ENCODE data around the gene NAAA. TPM values are rescaled to one million over a fixed set of nuclear protein-coding genes. Genes with fewer than 3 reads are reported as not detected.
"Not testable (repeated sequence)": the region's sequence is repeated elsewhere in the genome, so short reads cannot be mapped to it uniquely, and the experiment has no call there.

NAAA gene
- total RNA-seq, 1 experiment from 2014 or later = 2.7 TPM

DNA sequence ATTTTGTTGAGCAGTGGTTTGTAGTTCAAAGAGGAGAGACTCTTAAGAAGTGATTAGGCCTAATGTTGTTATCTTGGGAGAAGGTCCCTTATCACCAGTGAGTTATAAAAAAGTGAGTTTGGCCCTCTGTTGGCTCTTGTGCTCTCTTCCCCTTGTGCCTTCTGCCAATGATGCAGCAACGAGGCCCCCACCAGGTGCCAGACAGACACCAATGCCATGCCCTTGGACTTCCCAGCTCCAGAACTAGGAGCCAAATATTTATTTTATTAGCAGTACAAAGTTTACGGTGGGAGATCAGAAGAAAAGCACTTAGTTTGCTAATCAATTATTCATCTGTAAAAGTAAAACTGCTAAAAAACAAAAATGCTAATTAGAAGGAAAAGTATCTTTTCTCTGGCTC lies 22.7 kb upstream of the NAAA start:
- Histone ChIP-seq H2AK5ac (ENCODE audit: insufficient read length, low read length) (no peak overlapping the region), H4K8ac (replicated peaks; ENCODE audit: insufficient read length, low read depth, low read length) (no peak overlapping the region), H3K4me2 (ENCODE audit: insufficient read depth, insufficient read length, low read length) (no peak overlapping the region), H2BK20ac (ENCODE audit: low read depth, low read length, poor library complexity, severe bottlenecking) (no peak overlapping the region), H3K18ac (ENCODE audit: insufficient read length, low read depth, low read length) (no peak overlapping the region), H2BK12ac (ENCODE audit: insufficient read length, low read depth, low read length) (no peak overlapping the region), H3K4me1 (ENCODE audit: insufficient read depth, low read length) (no peaks in the 10 kb centered on the region), H3K23me2 (ENCODE audit: insufficient read length, low read depth, low read length, poor library complexity, severe bottlenecking) (no peaks in the 10 kb centered on the region), H2BK15ac (ENCODE audit: low read depth, low read length) (no peak overlapping the region), H3T11ph (ENCODE audit: low read length) (no peak overlapping the region), H4K91ac (ENCODE audit: insufficient read length, low read depth, low read length) (no peak overlapping the region), H2BK120ac (ENCODE audit: low read depth, low read length, poor library complexity, severe bottlenecking) (no peak overlapping the region), H4K20me1 (ENCODE audit: control insufficient read depth, insufficient read depth, insufficient read length) (no peaks in the 10 kb centered on the region), H3K9me3 (ENCODE audit: control insufficient read depth, low read depth, low read length) (peaks cover 10% of the 10 kb centered on the region), H2AFZ (ENCODE audit: low read length) (no peak overlapping the region), H3K27me3 (ENCODE audit: insufficient read depth, low read length) (no peaks in the 10 kb centered on the region), H3K14ac (ENCODE audit: insufficient read depth, low read length) (no peak overlapping the region), H2BK5ac (ENCODE audit: insufficient read length, low read length) (no peak overlapping the region), H3K4ac (ENCODE audit: low read depth, low read length) (no peak overlapping the region), H3K79me1 (ENCODE audit: insufficient read depth, low read depth, low read length, poor library complexity, severe bottlenecking) (no peaks in the 10 kb centered on the region), H3K23ac (ENCODE audit: insufficient read length, low read depth, low read length) (no peak overlapping the region), H3K27ac (ENCODE audit: insufficient read length, low read depth, low read length) (no peak overlapping the region), H4K5ac (ENCODE audit: insufficient read length, low read depth, low read length) (no peak overlapping the region), H3K56ac (ENCODE audit: insufficient read length, low read depth, low read length) (no peak overlapping the region), H3K79me2 (ENCODE audit: insufficient read depth, low read length) (no peaks in the 10 kb centered on the region), H3K9ac (ENCODE audit: extremely low read depth, insufficient read length, low read length) (no peak overlapping the region)
- WGBS (ENCODE audit: extremely low coverage, insufficient read length, low lambda C conversion rate) = no CpG with 5 or more reads among the region's 2 CpGs
- Mint-ChIP-seq H3K27ac (no peak overlapping the region), H3K27me3 (ENCODE audit: low read depth) (no peaks in the 10 kb centered on the region), H3K9me3 (peaks cover 9 to 22% of the 10 kb centered on the region in 2 experiments; a peak in 4 of 5 replicates), H3K4me1 (no peaks in the 10 kb centered on the region), H3K4me3 (no peak overlapping the region), H3K36me3 (ENCODE audit: insufficient read depth in 1 of 3, low read depth in 3 of 3) (peaks cover 82 to 98% (median 98%) of the 10 kb centered on the region in 3 experiments)
- no peak for DNase-seq
- TF ChIP-seq, protein P1, sequence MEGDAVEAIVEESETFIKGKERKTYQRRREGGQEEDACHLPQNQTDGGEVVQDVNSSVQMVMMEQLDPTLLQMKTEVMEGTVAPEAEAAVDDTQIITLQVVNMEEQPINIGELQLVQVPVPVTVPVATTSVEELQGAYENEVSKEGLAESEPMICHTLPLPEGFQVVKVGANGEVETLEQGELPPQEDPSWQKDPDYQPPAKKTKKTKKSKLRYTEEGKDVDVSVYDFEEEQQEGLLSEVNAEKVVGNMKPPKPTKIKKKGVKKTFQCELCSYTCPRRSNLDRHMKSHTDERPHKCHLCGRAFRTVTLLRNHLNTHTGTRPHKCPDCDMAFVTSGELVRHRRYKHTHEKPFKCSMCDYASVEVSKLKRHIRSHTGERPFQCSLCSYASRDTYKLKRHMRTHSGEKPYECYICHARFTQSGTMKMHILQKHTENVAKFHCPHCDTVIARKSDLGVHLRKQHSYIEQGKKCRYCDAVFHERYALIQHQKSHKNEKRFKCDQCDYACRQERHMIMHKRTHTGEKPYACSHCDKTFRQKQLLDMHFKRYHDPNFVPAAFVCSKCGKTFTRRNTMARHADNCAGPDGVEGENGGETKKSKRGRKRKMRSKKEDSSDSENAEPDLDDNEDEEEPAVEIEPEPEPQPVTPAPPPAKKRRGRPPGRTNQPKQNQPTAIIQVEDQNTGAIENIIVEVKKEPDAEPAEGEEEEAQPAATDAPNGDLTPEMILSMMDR (conservative IDR thresholded peaks at IDR 0.05) = no peak

DNA sequence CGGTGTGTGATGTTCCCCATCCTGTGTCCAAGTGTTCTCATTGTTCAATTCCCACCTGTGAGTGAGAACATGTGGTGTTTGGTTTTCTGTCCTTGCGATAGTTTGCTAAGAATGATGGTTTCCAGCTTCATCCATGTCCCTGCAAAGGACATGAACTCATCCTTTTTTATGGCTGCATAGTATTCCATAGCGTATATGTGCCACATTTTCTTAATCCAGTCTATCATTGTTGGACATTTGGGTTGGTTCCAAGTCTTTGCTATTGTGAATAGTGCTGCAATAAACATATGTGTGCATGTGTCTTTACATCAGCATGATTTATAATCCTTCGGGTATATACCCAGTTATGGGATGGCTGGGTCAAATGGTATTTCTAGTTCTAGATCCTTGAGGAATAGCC lies 21.3 kb upstream of the NAAA start:
- H3K56ac ChIP-seq (ENCODE audit: insufficient read length, low read depth, low read length); H3K27ac Mint-ChIP-seq; H3K4me3 Mint-ChIP-seq; H3K14ac ChIP-seq (ENCODE audit: insufficient read depth, low read length); H3K4me2 ChIP-seq (ENCODE audit: insufficient read depth, insufficient read length, low read length); H4K91ac ChIP-seq (ENCODE audit: insufficient read length, low read depth, low read length); H3K18ac ChIP-seq (ENCODE audit: insufficient read length, low read depth, low read length); H3K79me1 ChIP-seq (ENCODE audit: insufficient read depth, low read depth, low read length, poor library complexity, severe bottlenecking); H3K4ac ChIP-seq (ENCODE audit: low read depth, low read length); H3K79me2 ChIP-seq (ENCODE audit: insufficient read depth, low read length); H2BK120ac ChIP-seq (ENCODE audit: low read depth, low read length, poor library complexity, severe bottlenecking); H3T11ph ChIP-seq (ENCODE audit: low read length); H3K23ac ChIP-seq (ENCODE audit: insufficient read length, low read depth, low read length); H3K27ac ChIP-seq (ENCODE audit: insufficient read length, low read depth, low read length); H3K9ac ChIP-seq (ENCODE audit: extremely low read depth, insufficient read length, low read length); H2AFZ ChIP-seq (ENCODE audit: low read length); H3K4me1 ChIP-seq (ENCODE audit: insufficient read depth, low read length); H4K8ac ChIP-seq (replicated peaks; ENCODE audit: insufficient read length, low read depth, low read length); H3K4me1 Mint-ChIP-seq; H3K27me3 Mint-ChIP-seq (ENCODE audit: low read depth); H2AK5ac ChIP-seq (ENCODE audit: insufficient read length, low read length); H4K20me1 ChIP-seq (ENCODE audit: control insufficient read depth, insufficient read depth, insufficient read length); H2BK15ac ChIP-seq (ENCODE audit: low read depth, low read length); H3K23me2 ChIP-seq (ENCODE audit: insufficient read length, low read depth, low read length, poor library complexity, severe bottlenecking); H4K5ac ChIP-seq (ENCODE audit: insufficient read length, low read depth, low read length); H3K27me3 ChIP-seq (ENCODE audit: insufficient read depth, low read length); H2BK12ac ChIP-seq (ENCODE audit: insufficient read length, low read depth, low read length); DNase-seq; H3K9me3 ChIP-seq (ENCODE audit: control insufficient read depth, low read depth, low read length); H2BK5ac ChIP-seq (ENCODE audit: insufficient read length, low read length); H2BK20ac ChIP-seq (ENCODE audit: low read depth, low read length, poor library complexity, severe bottlenecking): not testable (repeated sequence)
- Mint-ChIP-seq H3K9me3 (peaks cover 9 to 22% of the 10 kb centered on the region in 2 experiments; a peak in 4 of 5 replicates), H3K36me3 (ENCODE audit: insufficient read depth in 1 of 3, low read depth in 3 of 3) (peaks cover 81 to 98% (median 98%) of the 10 kb centered on the region in 3 experiments)
- no CpG with 5 or more reads among the region's 4 CpGs for WGBS (ENCODE audit: extremely low coverage, insufficient read length, low lambda C conversion rate)
